Measurements from ENCODE around the gene TMEM51. TPM values are rescaled to one million over a fixed set of nuclear protein-coding genes. Genes with fewer than 3 reads are reported as not detected.
A peak's percentile ranks its signal among the peaks of the same experiment; 100 is the strongest.

The TMEM51 gene
- polyA plus RNA-seq, 1 donor (not counting 4 experiments of a cell fraction or from before 2014, with no cell fraction given), result 12.9 TPM

GRCh38 chr1:15157524-15158399 lies 4.2 kb downstream of the TMEM51 start:
- Histone ChIP-seq H3K27me3 (ENCODE audit: control insufficient read depth, extremely low read depth, insufficient read depth, low read length) (no peaks in the 10 kb centered on the region), H2AFZ (ENCODE audit: control insufficient read depth, low read length) (no peak overlapping the region), H3K9me1 (ENCODE audit: control insufficient read depth, extremely low read depth, insufficient read depth, low read length) (peaks cover 8% of the 10 kb centered on the region), H3K79me2 (ENCODE audit: control insufficient read depth, insufficient read depth, low read length) (peaks cover 80% of the 10 kb centered on the region), H3K27ac (ENCODE audit: control insufficient read depth, insufficient read depth, low read length) (peak overlapping the region; percentile 60), H3K4me2 (ENCODE audit: control insufficient read depth, extremely low read depth, insufficient read depth, low read depth, low read length) (peak overlapping the region; percentile 70), H4K20me1 (ENCODE audit: control insufficient read depth, extremely low read depth, insufficient read depth, low read length) (no peaks in the 10 kb centered on the region), H3K36me3 (ENCODE audit: control insufficient read depth in 2 of 2, extremely low read depth in 1 of 2, insufficient read depth in 2 of 2, low read length in 2 of 2) (peaks cover 2 to 10% of the 10 kb centered on the region in 2 experiments), H3K4me3 (ENCODE audit: control insufficient read depth in 2 of 3, extremely low read depth in 1 of 3, insufficient read depth in 2 of 3, low read depth in 1 of 3, low read length in 3 of 3) (no peak overlapping the region), H3K9ac (ENCODE audit: control insufficient read depth, extremely low read depth, insufficient read depth, low read length) (no peak overlapping the region), H3K4me1 (ENCODE audit: control insufficient read depth, extremely low read depth, insufficient read depth, low read length) (peaks cover 22% of the 10 kb centered on the region), H3K9me3 (ENCODE audit: control insufficient read depth, low read depth, low read length) (no peaks in the 10 kb centered on the region)
- dilution Hi-C loops (cut with MboI; ENCODE audit: extremely low pct_ligation_motif_present, low sequenced_read_pairs), result no loop called here
- TF ChIP-seq EZH2 (IDR thresholded peaks at IDR 0.05; ENCODE audit: low read length), result no peak
- no peak for TF ChIP-seq CTCF (optimal IDR thresholded peaks at IDR 0.05 in 1 of 3, IDR thresholded peaks at IDR 0.05 in 1 of 3, conservative IDR thresholded peaks at IDR 0.05 in 1 of 3; ENCODE audit: extremely low read depth in 1 of 3, insufficient read depth in 2 of 3, low read length in 3 of 3)
- DNase-seq (ENCODE audit: low read depth, low spot score), result no peak
- FAIRE-seq, result peak; percentile 69

- FAIRE-seq, result peak; percentile 65
- Histone ChIP-seq H3K9me1 (ENCODE audit: control insufficient read depth, extremely low read depth, insufficient read depth, low read length) (peaks cover 8% of the 10 kb centered on the region), H3K27ac (ENCODE audit: control insufficient read depth, insufficient read depth, low read length) (peak overlapping the region; percentile 60), H3K9me3 (ENCODE audit: control insufficient read depth, low read depth, low read length) (no peaks in the 10 kb centered on the region), H3K4me2 (ENCODE audit: control insufficient read depth, extremely low read depth, insufficient read depth, low read depth, low read length) (peak overlapping the region; percentile 70), H3K79me2 (ENCODE audit: control insufficient read depth, insufficient read depth, low read length) (peaks cover 88% of the 10 kb centered on the region), H4K20me1 (ENCODE audit: control insufficient read depth, extremely low read depth, insufficient read depth, low read length) (no peaks in the 10 kb centered on the region), H3K4me3 (ENCODE audit: control insufficient read depth in 2 of 3, extremely low read depth in 1 of 3, insufficient read depth in 2 of 3, low read depth in 1 of 3, low read length in 3 of 3) (peak overlapping the region in 1 of 3 experiments; percentile 18), H3K4me1 (ENCODE audit: control insufficient read depth, extremely low read depth, insufficient read depth, low read length) (peaks cover 22% of the 10 kb centered on the region), H2AFZ (ENCODE audit: control insufficient read depth, low read length) (peak overlapping the region; percentile 9), H3K27me3 (ENCODE audit: control insufficient read depth, extremely low read depth, insufficient read depth, low read length) (no peaks in the 10 kb centered on the region), H3K9ac (ENCODE audit: control insufficient read depth, extremely low read depth, insufficient read depth, low read length) (peak overlapping the region; percentile 18), H3K36me3 (ENCODE audit: control insufficient read depth in 2 of 2, extremely low read depth in 1 of 2, insufficient read depth in 2 of 2, low read length in 2 of 2) (peaks cover 2 to 10% of the 10 kb centered on the region in 2 experiments)
- dilution Hi-C loops (cut with MboI; ENCODE audit: extremely low pct_ligation_motif_present, low sequenced_read_pairs), result no loop called here
- TF ChIP-seq CTCF (optimal IDR thresholded peaks at IDR 0.05 in 1 of 3, IDR thresholded peaks at IDR 0.05 in 1 of 3, conservative IDR thresholded peaks at IDR 0.05 in 1 of 3; ENCODE audit: extremely low read depth in 1 of 3, insufficient read depth in 2 of 3, low read length in 3 of 3) (no peak), EZH2 (IDR thresholded peaks at IDR 0.05; ENCODE audit: low read length) (no peak)
- no peak for DNase-seq (ENCODE audit: low read depth, low spot score)
These were observed 5.1 kb downstream of the TMEM51 start for GRCh38 chr1:15158506-15159165.

All from keratinocyte (primary cell).